D721Med (cell line): ENCODE results near the gene ADGRE3.
A peak's percentile ranks its signal among the peaks of the same experiment; 100 is the strongest.

ENCODE experiments used
- DNase-seq: peaks from one replicate; pipeline ENCODE4 v3.0.0; 2011; ENCODE audit warnings: low spot score; ENCODE audit not compliant: insufficient read length
- FAIRE-seq: peaks from 2 replicates; lab custom pipeline; 2011; peaks lifted over from hg19 to GRCh38; lab: Jason Lieb, UNC
- TF ChIP-seq, protein P1 (sequence below): IDR thresholded peaks from 2 replicates; pipeline ENCODE4 v1.5.1; 2012; ENCODE audit warnings: mild to moderate bottlenecking, control low read depth; ENCODE audit not compliant: insufficient read depth; ENCODE audit errors: missing control alignments

ADGRE3 gene

DNA sequence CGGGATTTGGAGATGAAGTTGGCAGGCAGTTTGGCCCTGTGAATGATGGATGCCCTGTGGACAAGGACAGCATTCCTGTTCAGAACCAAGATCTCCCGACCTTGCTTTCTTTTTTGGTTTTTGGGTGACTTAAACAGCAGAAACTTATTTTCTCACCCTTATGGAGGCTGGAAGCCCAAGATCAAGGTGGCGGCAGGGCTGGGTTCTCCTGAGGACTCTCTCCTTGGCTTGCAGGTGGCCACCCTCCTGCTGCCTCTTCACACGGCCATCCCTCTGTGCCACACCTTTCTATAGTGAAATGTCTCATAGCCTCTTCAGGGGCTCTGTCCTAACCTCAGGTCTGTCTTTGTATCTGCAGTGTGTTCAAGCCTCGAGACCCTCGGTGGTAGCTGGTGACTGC is 29.2 kb upstream of the ADGRE3 start:
- no peak for DNase-seq
- TF ChIP-seq, protein P1, sequence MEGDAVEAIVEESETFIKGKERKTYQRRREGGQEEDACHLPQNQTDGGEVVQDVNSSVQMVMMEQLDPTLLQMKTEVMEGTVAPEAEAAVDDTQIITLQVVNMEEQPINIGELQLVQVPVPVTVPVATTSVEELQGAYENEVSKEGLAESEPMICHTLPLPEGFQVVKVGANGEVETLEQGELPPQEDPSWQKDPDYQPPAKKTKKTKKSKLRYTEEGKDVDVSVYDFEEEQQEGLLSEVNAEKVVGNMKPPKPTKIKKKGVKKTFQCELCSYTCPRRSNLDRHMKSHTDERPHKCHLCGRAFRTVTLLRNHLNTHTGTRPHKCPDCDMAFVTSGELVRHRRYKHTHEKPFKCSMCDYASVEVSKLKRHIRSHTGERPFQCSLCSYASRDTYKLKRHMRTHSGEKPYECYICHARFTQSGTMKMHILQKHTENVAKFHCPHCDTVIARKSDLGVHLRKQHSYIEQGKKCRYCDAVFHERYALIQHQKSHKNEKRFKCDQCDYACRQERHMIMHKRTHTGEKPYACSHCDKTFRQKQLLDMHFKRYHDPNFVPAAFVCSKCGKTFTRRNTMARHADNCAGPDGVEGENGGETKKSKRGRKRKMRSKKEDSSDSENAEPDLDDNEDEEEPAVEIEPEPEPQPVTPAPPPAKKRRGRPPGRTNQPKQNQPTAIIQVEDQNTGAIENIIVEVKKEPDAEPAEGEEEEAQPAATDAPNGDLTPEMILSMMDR = no peak
- FAIRE-seq = no peak

DNA sequence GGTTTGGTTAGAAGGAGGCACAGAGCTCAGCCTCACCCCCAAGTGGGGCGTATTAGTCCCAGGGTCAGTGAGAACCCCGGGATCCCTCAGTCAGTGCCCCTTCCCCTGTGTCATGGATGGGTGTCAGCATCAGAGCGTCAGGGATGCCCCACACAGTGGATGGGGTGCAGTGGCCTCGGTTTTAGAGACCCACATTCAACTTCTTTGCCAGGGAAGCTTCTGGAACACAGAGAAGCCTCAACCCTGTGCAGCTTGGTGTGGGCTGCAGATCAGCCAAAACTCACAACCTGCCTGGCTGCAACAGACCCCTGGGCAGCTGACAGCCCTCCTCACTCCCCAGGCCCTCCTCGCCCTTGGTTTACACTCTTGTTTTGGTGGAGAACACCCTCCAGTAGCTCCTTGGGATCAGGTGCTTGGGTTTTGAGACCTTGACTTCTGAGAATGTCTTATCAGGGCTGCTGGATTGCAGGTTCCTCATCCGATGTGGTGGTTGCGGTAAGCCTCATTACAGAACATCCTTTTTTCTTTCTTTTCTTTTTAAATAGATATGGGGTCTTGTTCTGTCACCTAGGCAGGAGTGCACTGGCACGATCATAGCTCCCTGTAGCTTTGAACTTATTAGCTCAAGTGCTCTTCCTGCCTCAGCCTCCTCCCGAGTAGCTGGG is 26.2 kb upstream of the ADGRE3 start:
- FAIRE-seq (no peak), DNase-seq (no peak)

DNA sequence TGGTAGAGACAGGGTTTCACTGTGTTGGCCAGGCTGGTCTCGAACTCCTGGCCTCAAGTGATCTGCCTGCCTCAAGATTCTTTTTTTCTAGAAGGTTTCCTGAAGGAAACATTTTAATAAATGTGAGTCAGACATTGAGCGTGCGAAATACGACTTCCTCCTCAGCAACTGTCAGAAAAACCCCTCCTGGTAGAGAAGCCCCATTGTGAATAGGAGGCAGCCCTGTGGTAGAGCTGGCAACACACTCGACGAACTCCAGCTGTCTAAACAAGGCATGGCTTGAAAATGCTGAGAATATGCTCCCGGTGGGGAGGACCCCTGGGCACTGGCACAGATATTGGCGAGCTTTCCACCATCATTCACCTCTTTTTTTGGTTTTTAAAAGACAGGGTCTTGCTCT is 25.0 kb upstream of the ADGRE3 start:
- DNase-seq (no peak), FAIRE-seq (no peak)
- TF ChIP-seq, protein P1 = no peak

More for the DNA sequence above, 26.2 kb upstream of the ADGRE3 start:
- TF ChIP-seq, protein P1 = no peak

DNA sequence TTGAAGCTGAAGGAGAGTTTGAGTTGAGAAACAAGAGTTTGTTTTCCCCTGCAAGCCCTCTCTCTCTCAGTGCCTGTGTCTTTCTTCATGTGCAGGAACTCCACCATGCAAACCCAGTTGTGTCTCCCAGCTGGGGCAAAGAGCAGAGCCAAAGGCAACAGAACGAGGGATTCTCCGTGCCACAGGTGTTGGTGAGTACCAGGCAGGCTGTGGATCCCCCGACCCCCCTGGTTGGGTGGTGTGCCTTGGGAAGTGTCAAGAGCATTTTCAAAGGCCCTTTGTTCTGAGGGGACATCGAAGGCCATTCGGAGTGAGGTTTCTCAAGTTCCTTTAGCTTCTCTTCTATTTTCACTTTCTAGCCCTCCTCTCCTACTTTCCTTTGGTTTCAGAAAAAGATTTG is 20.8 kb upstream of the ADGRE3 start:
- FAIRE-seq (no peak), DNase-seq (no peak)
- TF ChIP-seq, protein P1 = no peak

DNA sequence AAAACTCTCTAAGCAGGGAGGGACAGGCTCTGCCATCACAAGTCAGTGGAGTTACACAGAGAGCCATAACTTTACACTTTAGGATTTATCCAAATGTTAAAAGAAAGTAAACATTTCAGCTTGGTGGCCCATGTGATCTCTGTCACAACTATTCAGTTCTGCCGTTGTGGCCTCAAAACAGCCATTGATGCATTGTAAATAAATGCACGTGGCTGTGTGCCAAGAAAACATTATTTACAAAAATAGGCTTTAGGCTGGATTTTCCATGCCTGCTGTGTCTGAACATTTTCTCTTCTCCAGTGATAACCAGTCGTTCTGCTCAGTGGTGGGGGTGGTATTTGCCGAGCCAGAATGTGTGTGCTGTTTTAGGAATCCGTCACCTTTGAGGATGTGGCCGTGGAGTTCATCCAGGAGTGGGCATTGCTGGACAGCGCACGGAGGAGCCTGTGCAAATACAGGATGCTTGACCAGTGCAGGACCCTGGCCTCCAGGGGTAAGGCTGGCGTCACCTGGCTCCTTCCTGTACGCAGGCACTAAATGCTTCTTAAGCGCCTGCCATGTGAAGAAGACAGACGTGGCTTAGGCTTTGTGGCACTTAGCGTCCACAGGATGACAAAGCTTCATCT is 20.1 kb upstream of the ADGRE3 start:
- FAIRE-seq (no peak), DNase-seq (no peak)
- TF ChIP-seq, protein P1 = no peak

DNA sequence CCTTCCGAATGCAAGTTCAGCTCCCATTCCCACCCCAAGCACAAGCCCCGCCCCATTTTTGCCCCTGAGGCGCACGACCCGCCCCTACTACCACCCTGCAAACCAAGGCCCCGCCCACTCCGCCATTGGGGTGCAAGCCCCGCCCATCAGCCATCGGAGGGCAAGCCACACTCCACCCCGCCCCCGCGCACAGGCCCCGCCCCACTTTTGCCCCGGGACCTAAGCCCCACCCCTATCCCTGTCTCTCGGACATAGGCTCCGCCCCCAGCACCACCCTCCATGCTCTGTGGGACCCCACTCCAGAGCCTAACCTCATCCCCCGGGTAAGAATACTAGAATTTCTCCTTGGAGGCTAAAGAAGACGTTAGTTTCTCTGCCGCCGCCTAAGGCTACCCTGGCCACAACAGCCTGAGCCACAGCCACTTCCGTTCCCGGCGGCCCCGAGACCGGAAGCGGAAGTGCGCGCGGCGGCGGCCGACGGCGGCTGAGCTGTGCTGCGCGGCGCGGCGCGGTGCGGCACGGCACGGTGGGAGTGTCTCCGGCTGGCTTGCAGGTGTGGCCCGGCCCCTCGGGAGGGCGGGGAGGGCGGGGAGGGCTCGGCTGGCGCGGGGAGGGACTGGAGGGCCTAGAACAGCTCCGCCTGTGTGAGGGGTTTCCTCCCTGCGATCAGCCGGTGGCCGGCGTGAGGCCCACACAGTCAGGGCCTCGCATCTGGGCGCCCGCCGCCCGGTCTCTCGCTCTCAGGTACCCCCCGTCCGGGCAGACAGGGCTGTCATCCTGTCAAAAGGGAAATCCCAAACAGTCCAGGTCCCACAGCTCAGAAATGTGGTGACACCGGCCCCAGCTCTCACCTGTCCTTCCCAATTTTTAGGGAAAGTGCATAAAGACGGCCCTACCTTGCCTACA is 15.2 kb upstream of the ADGRE3 start, which contains the start of gene ZNF333:
TSS of gene ZNF333 (plus strand) at position 451 of the 906 bp plus-strand sequence. CDS start 3,444 bp downstream, outside the sequence.
- DNase-seq = peak; percentile 66
- no peak for FAIRE-seq
- TF ChIP-seq, protein P1 = no peak
